Upper lobe of left lung (tissue), 6 donors: Measurements from ENCODE around the gene B4GALNT2. TPM values are rescaled to one million over a fixed set of nuclear protein-coding genes. Genes with fewer than 3 reads are reported as not detected.

Source experiments
- ATAC-seq, 2 donors: fragments of 200-7000 bp; cut with Tn5 transposase; one replicate each; pipeline ENCODE4 v1.9.1; 2022; ENCODE audit warnings: mild to moderate bottlenecking in 2 of 2, moderate library complexity in 2 of 2; ENCODE audit not compliant: low FRiP score in 2 of 2
- DNase-seq, 2 donors: peaks; one replicate each; pipeline ENCODE4 v3.0.0-alpha.2; 2019 to 2020
- H3K27ac ChIP-seq, 4 donors: fragments of 200-600 bp; sonication (generic); one replicate each; pipeline ENCODE4 v1.5.1; 2016 to 2019
- H3K27me3 ChIP-seq, 4 donors: fragments of 200-600 bp; sonication (generic); one replicate each; pipeline ENCODE4 v1.5.1; 2017 to 2019
- H3K36me3 ChIP-seq, 4 donors: fragments of 200-600 bp; sonication (generic); one replicate each; pipeline ENCODE4 v1.5.1; 2016 to 2019
- H3K4me1 ChIP-seq, 4 donors: fragments of 200-600 bp; sonication (generic); one replicate each; pipeline ENCODE4 v1.5.1; 2018 to 2019
- H3K4me3 ChIP-seq, 4 donors: fragments of 200-600 bp; sonication (generic); one replicate each; pipeline ENCODE4 v1.5.1; 2017 to 2019; ENCODE audit warnings: mild to moderate bottlenecking in 2 of 4, moderate library complexity in 1 of 4
- H3K9me3 ChIP-seq, 4 donors: fragments of 200-600 bp; sonication (generic); one replicate each; pipeline ENCODE4 v1.5.1; 2018 to 2019
- EP300 ChIP-seq, 4 donors: sonication (generic); formaldehyde crosslinking; IDR thresholded peaks; one replicate each; pipeline ENCODE4 v1.5.1; 2017; ENCODE audit warnings: antibody characterized with exemption in 4 of 4, control low read depth in 2 of 4
- POLR2A ChIP-seq, 4 donors: fragments of 450-650 bp; IDR thresholded peaks; one replicate each; pipeline ENCODE4 v1.5.1; 2016 to 2017; ENCODE audit warnings: antibody characterized with exemption in 4 of 4, mild to moderate bottlenecking in 2 of 4
- POLR2AphosphoS5 ChIP-seq, 2 donors: sonication (generic); formaldehyde crosslinking; IDR thresholded peaks; one replicate each; pipeline ENCODE4 v1.5.1; 2017; ENCODE audit warnings: antibody characterized with exemption in 2 of 2
- WGBS, 2 donors: methylation state at CpG; one replicate each; pipeline ENCODE4 v1.1.5; 2017 to 2018; 5-methylcytosine and 5-hydroxymethylcytosine counted together
- total RNA-seq, 6 donors: library from RNA; depleted of rRNA in 4 of 6; stranded (reverse); fragments of >200 nt in 4 of 6; gene quantifications; one replicate each; pipeline versions ENCODE4 v1.1.0 to v1.2.1, GENCODE V29; 2016 to 2021
- TF ChIP-seq, protein P1 (sequence below), 6 experiments: fragments of 450-650 bp in 4 of 6; fragments of 200-600 bp in 2 of 6; sonication (generic) in 2 of 6; IDR thresholded peaks; one replicate each; pipeline ENCODE4 v1.5.1; 2016 to 2019; ENCODE audit warnings: antibody characterized with exemption in 6 of 6
- donor health status: DM: no; HTN: no; CAD: no; lungs with moderate emphysema.
- donor health status: DM: no; HTN: yes; CAD: no; lungs with severe emphysema.

Gene B4GALNT2
- total RNA-seq, 6 donors from 2014 or later: 0.11 to 1.0 (median 0.16) TPM

DNA sequence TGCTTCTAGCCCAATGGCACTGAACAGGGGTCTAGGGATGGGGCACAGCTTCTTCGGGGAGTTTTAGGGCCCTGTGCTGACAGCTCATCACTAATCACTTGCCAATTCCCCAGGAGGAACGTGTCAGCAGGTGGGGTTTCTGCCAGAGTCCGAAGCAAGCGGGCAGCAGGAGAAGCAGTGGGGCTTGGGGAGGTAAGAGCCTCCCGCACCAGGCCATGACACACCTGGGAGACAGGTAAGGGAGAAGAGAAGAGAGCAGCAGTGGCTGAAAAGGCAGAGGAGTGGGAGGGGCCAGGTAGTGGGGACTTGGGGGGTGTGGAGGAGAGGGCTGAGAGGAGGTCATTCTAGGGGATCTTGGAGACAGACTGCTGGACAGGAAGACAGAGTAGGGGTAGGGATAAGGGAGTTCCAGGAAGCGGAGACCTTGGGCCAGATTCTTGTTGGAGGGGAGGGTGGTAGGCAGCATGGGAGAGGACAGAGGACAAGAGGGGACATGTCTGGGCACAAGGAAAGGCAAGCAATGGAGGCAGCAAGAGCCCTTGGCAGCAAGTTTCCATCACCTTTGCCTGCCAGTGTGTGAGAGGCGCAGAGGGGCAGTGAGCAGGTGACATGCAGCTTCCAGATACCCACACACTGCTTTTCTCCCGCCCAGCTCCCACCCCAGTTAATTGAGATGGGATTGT lies 93.1 kb downstream of the B4GALNT2 start:
- H3K27me3 ChIP-seq: peaks cover 0 to 15% (median 6%) of the 10 kb centered on the region in 4 donors

More for the DNA sequence above, 93.1 kb downstream of the B4GALNT2 start:
- 86% methylated on average over 7 to 8 of the region's 8 CpGs for WGBS, 2 donors
- H3K9me3 ChIP-seq: no peaks in the 10 kb centered on the region
- H3K27ac ChIP-seq: no peak overlapping the region
- peaks cover 28 to 46% (median 34%) of the 10 kb centered on the region in 4 donors for H3K4me1 ChIP-seq
- H3K4me3 ChIP-seq: no peak overlapping the region
- DNase-seq: no peak
- H3K36me3 ChIP-seq: peaks cover 0 to 13% (median 0%) of the 10 kb centered on the region in 4 donors
- ATAC-seq: no peak
- TF ChIP-seq, protein P1, sequence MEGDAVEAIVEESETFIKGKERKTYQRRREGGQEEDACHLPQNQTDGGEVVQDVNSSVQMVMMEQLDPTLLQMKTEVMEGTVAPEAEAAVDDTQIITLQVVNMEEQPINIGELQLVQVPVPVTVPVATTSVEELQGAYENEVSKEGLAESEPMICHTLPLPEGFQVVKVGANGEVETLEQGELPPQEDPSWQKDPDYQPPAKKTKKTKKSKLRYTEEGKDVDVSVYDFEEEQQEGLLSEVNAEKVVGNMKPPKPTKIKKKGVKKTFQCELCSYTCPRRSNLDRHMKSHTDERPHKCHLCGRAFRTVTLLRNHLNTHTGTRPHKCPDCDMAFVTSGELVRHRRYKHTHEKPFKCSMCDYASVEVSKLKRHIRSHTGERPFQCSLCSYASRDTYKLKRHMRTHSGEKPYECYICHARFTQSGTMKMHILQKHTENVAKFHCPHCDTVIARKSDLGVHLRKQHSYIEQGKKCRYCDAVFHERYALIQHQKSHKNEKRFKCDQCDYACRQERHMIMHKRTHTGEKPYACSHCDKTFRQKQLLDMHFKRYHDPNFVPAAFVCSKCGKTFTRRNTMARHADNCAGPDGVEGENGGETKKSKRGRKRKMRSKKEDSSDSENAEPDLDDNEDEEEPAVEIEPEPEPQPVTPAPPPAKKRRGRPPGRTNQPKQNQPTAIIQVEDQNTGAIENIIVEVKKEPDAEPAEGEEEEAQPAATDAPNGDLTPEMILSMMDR (IDR thresholded peaks at IDR 0.05): no peak
- TF ChIP-seq POLR2A (IDR thresholded peaks at IDR 0.05) (no peak), POLR2AphosphoS5 (IDR thresholded peaks at IDR 0.05) (no peak), EP300 (IDR thresholded peaks at IDR 0.05) (no peak)

Other genes starting within 250 kb of the B4GALNT2 start
- 10 to 100 TPM; 11.5 to 55.3 (median 43.6) TPM for gene ATP5MC1, start 240.0 kb upstream of the B4GALNT2 start, total RNA-seq
- gene UBE2Z, start 224.4 kb upstream of the B4GALNT2 start, total RNA-seq: 10 to 100 TPM; 38.6 to 79.6 (median 60.7) TPM
- 100 to 1,000 TPM in 2 of 6 donors, 10 to 100 TPM in 4; 76.5 to 110 (median 89.7) TPM for gene SNF8, start 187.9 kb upstream of the B4GALNT2 start, total RNA-seq
- not detected for gene GIP, start 164.2 kb upstream of the B4GALNT2 start, total RNA-seq
- gene IGF2BP1, start 135.4 kb upstream of the B4GALNT2 start, total RNA-seq: 1 to 10 TPM in 2 of 6 donors, not detected in 4; 1.3 to 1.4 TPM
- 10 to 100 TPM in 3 of 6 donors, 1 to 10 TPM in 3; 1.1 to 22.5 (median 9.9) TPM for gene GNGT2, start 77.8 kb downstream of the B4GALNT2 start, total RNA-seq
- 10 to 100 TPM in 4 of 6 donors, 1 to 10 TPM in 2; 8.5 to 38.4 (median 27.3) TPM for gene ABI3, start 77.9 kb downstream of the B4GALNT2 start, total RNA-seq
- gene PHOSPHO1, start 98.0 kb downstream of the B4GALNT2 start, total RNA-seq: 1 to 10 TPM in 4 of 6 donors, under 1 TPM in 1, not detected in 1; 0.30 to 4.7 (median 3.1) TPM
- gene ZNF652, start 229.5 kb downstream of the B4GALNT2 start, total RNA-seq: 10 to 100 TPM; 29.4 to 69.4 (median 41.5) TPM